ENCODE measurements around the gene AQP10. TPM values are rescaled to one million over a fixed set of nuclear protein-coding genes. Genes with fewer than 3 reads are reported as not detected.
"Not testable (repeated sequence)": the region's sequence is repeated elsewhere in the genome, so short reads cannot be mapped to it uniquely, and the experiment has no call there.

The AQP10 gene
- 0.27 TPM for total RNA-seq
- long read RNA-seq, partial matches to known transcripts: 1 of 1 reads
- long read RNA-seq, other reads (novel, unspliced or antisense): 0 of 1 reads

GRCh38 chr1:154320882-154321608 lies at the start of gene AQP10:
TSS of gene AQP10 (plus strand) at chr1:154321093. CDS start at chr1:154321156, 63 bp downstream.
- intact Hi-C loops (cut with micrococcal nuclease): no loop called here
- ATAC-seq: peak; percentile 49

GRCh38 chr1:154272217-154272998 lies 48.5 kb upstream of the AQP10 start, which contains the start of gene HAX1:
TSS of gene HAX1 (plus strand) at chr1:154272629. CDS start at chr1:154272724, 95 bp downstream.
- intact Hi-C loops (cut with micrococcal nuclease): no loop called here

More at GRCh38 chr1:154320882-154321608, at the start of gene AQP10:
- no peak for DNase-seq

GRCh38 chr1:154272999-154273563 lies 47.8 kb upstream of the AQP10 start:
- no peak for ATAC-seq
- no peak for DNase-seq
- intact Hi-C loops (cut with micrococcal nuclease): no loop called here

More at GRCh38 chr1:154272217-154272998, 48.5 kb upstream of the AQP10 start, which contains the start of gene HAX1:
- DNase-seq: peak; percentile 93
- ATAC-seq: peak; percentile 92

GRCh38 chr1:154276797-154277196 lies 44.1 kb upstream of the AQP10 start:
- ATAC-seq (no peak), DNase-seq (no peak)
- intact Hi-C loops (cut with micrococcal nuclease): no loop called here

GRCh38 chr1:154287591-154287990 lies 33.3 kb upstream of the AQP10 start:
- DNase-seq; ATAC-seq; intact Hi-C loops (cut with micrococcal nuclease): not testable (repeated sequence)

- intact Hi-C loops (cut with micrococcal nuclease): no loop called here
These were observed 32.2 kb upstream of the AQP10 start for GRCh38 chr1:154288661-154289060.

GRCh38 chr1:154290921-154291320 lies 30.0 kb upstream of the AQP10 start:
- DNase-seq: no peak
- ATAC-seq: no peak
- intact Hi-C loops (cut with micrococcal nuclease): no loop called here

More at GRCh38 chr1:154288661-154289060, 32.2 kb upstream of the AQP10 start:
- no peak for ATAC-seq
- DNase-seq: no peak

GRCh38 chr1:154295408-154296235 lies 25.3 kb upstream of the AQP10 start:
- ATAC-seq: no peak
- intact Hi-C loops (cut with micrococcal nuclease): no loop called here
- no peak for DNase-seq

- intact Hi-C loops (cut with micrococcal nuclease): no loop called here
- no peak for DNase-seq
- no peak for ATAC-seq
These were observed 19.3 kb upstream of the AQP10 start for GRCh38 chr1:154301582-154301981.

GRCh38 chr1:154304664-154305337 lies 16.1 kb upstream of the AQP10 start:
- no peak for DNase-seq
- intact Hi-C loops (cut with micrococcal nuclease): no loop called here
- no peak for ATAC-seq

GRCh38 chr1:154306151-154306550 lies 14.7 kb upstream of the AQP10 start:
- ATAC-seq (no peak), DNase-seq (no peak)
- intact Hi-C loops (cut with micrococcal nuclease): no loop called here

- DNase-seq; intact Hi-C loops (cut with micrococcal nuclease); ATAC-seq: not testable (repeated sequence)
These were observed 13.1 kb upstream of the AQP10 start for GRCh38 chr1:154307670-154308270.

GRCh38 chr1:154309136-154309535 lies 11.8 kb upstream of the AQP10 start:
- not testable (repeated sequence) for DNase-seq, ATAC-seq

GRCh38 chr1:154312229-154313065 lies 8.4 kb upstream of the AQP10 start:
- ATAC-seq; DNase-seq; intact Hi-C loops (cut with micrococcal nuclease): not testable (repeated sequence)

More at GRCh38 chr1:154309136-154309535, 11.8 kb upstream of the AQP10 start:
- intact Hi-C loops (cut with micrococcal nuclease): not testable (repeated sequence)

- intact Hi-C loops (cut with micrococcal nuclease): no loop called here
- ATAC-seq (no peak), DNase-seq (no peak)
These were observed 7.9 kb upstream of the AQP10 start for GRCh38 chr1:154313066-154313356.

- DNase-seq; ATAC-seq; intact Hi-C loops (cut with micrococcal nuclease): not testable (repeated sequence)
These were observed 6.7 kb upstream of the AQP10 start for GRCh38 chr1:154314226-154314625.

- DNase-seq (no peak), ATAC-seq (no peak)
- intact Hi-C loops (cut with micrococcal nuclease): no loop called here
These were observed 4.2 kb upstream of the AQP10 start for GRCh38 chr1:154316704-154317103.
